Fibroblast of skin of abdomen (primary cell): Measurements from ENCODE around the gene ACTRT2.

ENCODE experiments used
- DNase-seq: peaks from one replicate; pipeline ENCODE4 v3.0.0-alpha.2; 2013

Gene ACTRT2

DNA sequence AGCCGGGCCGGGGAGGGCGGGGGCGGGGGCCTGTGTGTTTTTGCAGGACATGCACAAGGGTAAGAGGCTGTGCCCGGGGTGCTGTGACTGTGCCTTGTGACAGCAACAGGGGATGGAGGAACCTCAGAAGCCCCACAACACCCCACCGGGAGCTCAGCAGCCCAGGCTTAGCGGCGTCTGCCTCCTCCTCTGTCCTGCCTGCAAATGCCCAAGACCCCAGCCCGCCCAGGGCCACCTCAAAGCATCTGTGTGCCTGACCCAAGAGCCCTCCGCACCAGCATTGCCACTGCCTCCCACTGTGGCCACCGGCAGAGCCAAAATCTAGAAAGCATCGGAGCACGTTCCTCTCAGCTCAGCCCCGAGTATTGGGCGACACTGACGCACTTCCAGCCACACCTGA is 2.7 kb upstream of the ACTRT2 start:
- no peak for DNase-seq

GRCh38 chr1:3019007-3019515 is 2.2 kb upstream of the ACTRT2 start:
- no peak for DNase-seq

DNA sequence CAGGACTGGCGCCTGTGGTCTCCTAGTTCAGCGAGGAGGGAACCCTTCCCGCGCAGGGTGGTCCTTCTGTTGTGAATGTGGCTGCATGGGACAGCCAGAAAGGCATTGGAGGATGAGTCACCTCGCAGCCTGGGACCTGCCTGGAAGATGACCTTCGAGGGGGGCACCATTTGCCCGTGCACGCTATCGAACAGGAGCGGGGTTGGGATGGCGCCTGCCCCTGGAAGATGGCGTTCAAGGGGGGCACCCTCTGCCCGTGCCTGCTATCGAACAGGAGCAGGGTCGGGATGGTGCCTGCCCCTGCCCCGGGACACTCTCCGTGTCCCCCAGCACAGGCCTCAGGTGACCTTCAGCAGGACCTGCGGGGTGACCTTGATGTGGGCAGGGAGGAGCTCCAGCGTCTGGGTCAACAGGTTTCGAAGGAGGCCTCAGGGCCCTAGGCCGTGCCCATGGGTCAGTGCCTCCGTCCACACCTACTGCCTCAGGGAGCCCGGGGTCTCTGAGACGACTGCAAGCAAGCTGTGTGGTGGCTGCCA is 1.7 kb upstream of the ACTRT2 start:
- no peak for DNase-seq

- no peak for DNase-seq
Observed at GRCh38 chr1:3020263-3020909, 881 bp upstream of the ACTRT2 start.

DNA sequence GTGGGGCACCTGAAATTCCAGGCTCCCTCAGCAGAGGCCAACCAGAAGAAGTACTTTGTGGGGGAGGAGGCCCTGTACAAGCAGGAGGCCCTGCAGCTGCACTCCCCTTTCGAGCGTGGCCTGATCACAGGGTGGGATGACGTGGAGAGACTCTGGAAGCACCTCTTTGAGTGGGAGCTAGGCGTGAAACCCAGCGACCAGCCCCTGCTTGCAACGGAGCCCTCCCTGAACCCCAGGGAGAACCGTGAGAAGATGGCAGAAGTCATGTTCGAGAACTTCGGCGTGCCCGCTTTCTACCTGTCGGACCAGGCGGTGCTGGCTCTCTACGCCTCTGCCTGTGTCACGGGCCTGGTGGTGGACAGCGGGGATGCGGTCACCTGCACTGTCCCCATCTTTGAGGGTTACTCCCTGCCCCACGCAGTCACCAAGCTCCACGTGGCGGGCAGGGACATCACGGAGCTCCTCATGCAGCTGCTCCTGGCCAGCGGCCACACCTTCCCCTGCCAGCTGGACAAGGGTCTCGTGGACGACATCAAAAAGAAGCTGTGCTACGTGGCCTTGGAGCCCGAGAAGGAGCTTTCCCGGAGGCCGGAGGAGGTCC is 634 bp downstream of the ACTRT2 start:
- no peak for DNase-seq

- no peak for DNase-seq
Observed at GRCh38 chr1:3022511-3022973, 1.3 kb downstream of the ACTRT2 start.

GRCh38 chr1:3022976-3023375 is 1.7 kb downstream of the ACTRT2 start:
- no peak for DNase-seq

DNA sequence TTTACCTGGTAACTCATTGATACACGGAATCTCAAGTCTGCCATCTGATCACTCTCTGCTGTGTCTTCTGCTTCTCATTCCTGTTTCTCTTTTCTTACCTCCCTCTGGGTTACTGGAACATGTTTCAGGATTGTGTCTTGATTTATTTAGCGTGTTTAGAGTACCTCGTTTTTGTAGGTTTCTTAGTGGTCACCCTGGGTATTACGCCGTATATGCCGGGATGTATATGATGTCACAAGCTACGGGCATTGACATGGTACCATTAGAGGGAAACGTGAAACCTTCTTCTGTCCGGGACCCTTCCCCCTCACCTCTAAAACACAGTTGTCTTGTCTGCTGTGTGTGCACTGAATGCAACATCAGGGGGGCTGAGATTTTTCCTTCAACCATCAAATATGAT is 2.8 kb downstream of the ACTRT2 start:
- no peak for DNase-seq

- no peak for DNase-seq
Observed at GRCh38 chr1:3024588-3024987, 3.3 kb downstream of the ACTRT2 start.

DNA sequence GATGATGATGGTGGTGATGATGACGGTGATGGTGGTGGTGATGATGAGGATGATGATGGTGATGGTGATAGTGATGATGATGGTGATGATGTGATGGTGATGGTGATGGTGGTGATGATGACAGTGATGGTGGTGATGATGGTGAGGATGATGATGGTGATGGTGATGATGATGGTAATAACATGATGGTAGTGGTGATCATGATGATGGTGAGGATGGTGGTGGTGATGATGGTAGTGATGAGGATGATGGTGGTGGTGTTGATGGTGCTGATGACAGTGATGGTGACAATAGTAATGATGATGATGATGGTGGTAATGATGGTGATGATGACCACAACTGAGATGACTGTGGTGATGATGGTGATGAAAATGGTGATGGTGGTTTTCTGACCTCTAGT is 4.9 kb downstream of the ACTRT2 start:
- DNase-seq = no peak

- no peak for DNase-seq
Observed at GRCh38 chr1:3026581-3027391, 5.5 kb downstream of the ACTRT2 start.

GRCh38 chr1:3027611-3028371 is 6.5 kb downstream of the ACTRT2 start:
- DNase-seq = no peak

DNA sequence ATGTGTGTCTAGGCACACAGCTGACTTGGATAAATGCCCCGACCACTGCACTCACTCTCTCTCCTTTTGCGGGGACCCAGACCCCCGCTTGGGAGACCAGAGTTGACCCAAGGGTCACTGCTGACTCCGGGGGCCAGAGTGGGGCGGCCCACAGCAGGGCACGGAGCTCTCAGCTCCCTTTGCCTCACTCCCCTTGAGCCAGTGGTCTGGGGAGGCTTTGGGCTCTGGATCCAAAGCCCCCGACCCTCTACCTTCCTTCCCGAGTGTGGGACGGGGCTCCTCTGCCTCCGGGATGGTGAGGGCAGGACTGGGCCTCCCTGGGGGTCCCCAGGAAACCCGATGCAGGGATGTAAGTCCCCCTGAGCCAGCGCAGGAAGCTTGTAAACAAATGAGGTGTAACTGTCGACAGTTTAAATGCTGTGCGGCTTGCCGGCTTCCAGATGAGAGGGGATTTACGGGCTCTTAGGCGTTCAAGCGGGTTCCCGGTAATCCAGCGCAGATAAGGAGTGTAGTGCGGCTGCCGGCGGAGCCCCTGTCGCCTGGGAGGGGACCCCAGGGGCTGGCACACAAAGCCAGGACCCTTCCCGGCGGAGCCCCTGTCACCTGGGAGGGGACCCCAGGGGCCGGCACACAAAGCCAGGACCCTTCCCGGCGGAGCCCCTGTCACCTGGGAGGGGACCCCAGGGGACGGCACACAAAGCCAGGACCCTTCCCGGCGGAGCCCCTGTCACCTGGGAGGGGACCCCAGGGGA is 7.4 kb downstream of the ACTRT2 start:
- DNase-seq = no peak

GRCh38 chr1:3029481-3029961 is 8.3 kb downstream of the ACTRT2 start:
- no peak for DNase-seq

DNA sequence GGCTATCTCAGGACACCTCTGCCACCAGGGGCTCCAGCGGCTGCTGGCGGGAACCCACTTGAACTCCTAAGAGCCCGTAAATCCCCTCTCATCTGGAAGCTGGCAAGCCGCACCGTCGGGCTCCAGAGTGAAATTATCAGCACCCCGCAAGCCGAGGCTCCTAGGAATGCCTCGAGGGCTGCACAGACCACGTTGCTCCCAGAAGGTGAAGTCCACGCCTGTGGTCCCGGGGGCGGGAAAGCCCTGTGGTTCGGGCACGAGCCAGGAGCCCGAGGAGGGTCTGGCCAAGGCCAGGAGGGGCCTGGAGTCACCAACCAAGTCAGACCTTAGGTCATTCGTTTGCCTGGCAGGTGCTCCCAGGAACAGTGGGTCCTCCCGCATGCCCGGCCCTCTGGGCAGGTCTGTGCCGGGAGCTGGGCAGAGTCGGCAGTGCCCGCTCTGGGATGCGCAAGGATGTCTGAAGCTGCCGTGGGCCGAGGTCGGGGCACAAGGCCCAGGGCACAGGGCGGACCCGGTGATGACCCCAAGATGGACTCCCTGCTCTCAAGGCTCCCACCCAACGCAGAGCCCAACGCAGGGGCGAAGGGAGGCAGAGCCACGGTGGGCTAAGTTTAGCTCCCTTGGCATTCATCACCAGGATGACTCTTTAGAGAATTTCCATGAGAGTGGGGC is 8.9 kb downstream of the ACTRT2 start:
- no peak for DNase-seq

DNA sequence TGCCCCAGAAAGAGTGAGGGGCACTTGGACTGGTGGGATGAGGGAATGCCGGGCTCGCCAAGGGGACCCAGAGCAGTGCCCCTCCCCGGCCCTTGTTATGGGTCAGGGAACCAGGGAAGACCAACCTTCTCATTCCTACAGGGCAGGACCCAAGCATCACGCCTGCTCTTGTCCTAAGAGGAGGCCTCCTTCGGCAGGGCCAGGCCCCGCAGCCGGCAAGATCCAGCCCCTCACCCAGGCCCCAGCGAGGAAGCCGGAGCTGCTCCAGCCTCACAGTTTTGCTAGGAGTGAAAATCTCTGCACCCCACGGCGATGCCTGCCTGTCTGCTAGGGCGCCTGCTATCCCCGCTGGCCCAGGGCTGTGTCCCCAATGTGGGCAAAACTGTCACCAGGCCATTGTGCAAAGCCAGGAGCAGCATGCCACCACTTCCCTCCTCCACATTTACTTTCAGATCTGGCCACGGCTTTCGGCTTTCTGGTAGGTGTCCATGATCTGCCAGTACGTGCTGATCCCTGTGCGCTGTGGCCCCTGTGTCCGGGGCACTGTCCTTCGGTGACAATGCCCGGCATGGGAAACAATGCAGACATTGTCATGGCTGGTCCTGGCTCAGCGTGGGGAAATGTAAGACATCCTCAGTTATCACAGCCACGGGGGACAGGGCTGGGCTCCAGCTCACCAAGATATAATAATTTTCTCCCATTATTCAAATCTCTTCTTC is 9.6 kb downstream of the ACTRT2 start:
- no peak for DNase-seq

DNA sequence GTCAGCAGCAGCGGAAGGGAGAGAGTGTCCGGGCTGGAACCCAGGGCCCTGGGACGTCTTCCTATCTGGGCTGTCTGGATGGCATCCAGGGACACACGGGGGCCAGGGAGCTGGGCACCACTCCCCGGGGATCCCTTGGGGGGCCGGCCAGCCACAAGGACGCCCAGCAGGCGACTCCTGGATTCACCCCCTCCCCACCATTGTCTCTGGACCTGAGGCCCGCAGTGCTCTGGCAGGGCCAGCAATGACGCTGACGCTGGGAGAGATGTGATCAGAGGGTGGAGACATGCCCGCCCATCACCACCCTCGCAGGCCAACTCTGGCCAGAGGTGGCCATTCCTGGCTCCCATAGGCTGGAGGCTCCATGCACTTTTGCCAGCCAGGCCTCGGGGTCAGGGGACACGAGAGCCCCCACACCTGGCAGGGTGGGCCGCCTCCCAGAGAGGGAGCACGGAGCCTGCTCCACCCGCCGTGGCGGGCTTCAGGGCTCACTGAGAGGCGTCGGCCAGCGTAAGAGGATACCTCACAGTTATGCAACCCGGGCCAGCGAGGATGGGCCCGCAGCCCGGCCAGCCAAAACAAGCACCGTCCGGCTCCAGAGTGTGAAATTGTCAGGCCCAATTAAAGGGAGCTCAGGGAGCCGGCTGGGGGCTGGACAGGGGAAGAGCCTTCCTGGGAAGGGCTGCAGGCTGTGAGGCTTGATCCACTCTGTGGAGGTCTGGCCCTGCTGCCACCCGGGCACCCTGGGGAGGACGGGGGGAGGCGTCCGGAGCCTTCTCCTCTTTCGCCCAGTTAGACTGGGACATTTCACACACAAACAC is 10.3 kb downstream of the ACTRT2 start:
- DNase-seq = no peak

DNA sequence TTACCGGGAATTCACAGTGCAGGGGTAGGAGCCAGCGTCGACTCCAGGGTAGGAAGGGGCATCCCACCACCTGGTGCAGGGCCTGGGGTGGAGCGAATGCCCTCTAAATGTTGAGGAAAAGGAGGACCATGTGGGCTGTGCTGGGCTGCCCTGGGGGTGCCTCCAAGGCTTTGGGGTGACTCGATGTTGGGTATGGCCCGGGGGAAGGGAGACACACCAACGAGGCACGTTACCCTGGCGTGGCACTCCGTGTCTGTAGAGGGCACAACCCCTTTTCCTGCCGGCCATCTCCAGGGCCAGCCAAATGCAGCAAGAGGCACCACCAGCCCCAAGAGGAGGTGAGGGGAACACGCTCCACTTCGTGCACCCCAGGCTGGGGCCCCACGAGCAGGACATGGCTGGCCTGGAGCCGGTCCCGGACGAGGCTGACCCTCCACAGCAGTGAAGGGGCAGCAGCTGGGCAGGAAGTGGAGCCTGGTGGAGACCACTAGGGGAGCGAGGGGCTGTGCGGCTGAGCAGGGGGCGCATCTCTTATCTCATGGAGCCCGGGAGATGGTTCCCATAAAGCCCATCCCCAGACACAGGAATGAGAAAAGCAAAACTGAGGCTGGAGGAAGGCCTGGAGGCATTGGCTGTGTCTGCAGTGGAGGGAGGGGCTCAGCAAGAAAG is 11.2 kb downstream of the ACTRT2 start:
- no peak for DNase-seq
